Caco-2 (cell line): ENCODE results near the gene SLC6A6. TPM values are rescaled to one million over a fixed set of nuclear protein-coding genes. Genes with fewer than 3 reads are reported as not detected.

Source experiments
- BruUV-seq: library from RNA; stranded (reverse); fragments of 400-500 nt; replicated peaks from 2 replicates; lab custom pipeline; 2021; lab: Mats Ljungman, UMichigan
- CTCF ChIA-PET: fragments of 300-600 bp; sonication (Branson Sonifier 250); formaldehyde crosslinking; loops from one replicate; lab custom pipeline; 2022; ENCODE audit warnings: antibody characterized with exemption; lab: Charles Lee
- POLR2A ChIA-PET: fragments of 300-600 bp; sonication (Branson Sonifier 250); formaldehyde crosslinking; loops from one replicate; lab custom pipeline; 2022; ENCODE audit warnings: antibody characterized with exemption; lab: Charles Lee
- DNase-seq, 2 experiments: peaks; one replicate each; pipeline versions ENCODE4 v3.0.0 to v3.0.0-alpha.2; 2020 to 2022
- H3K27me3 ChIP-seq: replicated peaks from 2 replicates; pipeline ENCODE4 v1.6.0; 2011; ENCODE audit warnings: low read length; ENCODE audit not compliant: control insufficient read depth, insufficient read depth
- H3K36me3 ChIP-seq: 2 replicates; pipeline ENCODE4 v1.5.1; 2011; ENCODE audit warnings: low read length; ENCODE audit not compliant: control insufficient read depth, insufficient read depth
- H3K4me1 ChIP-seq: fragments of 250-450 bp; sonication (Bioruptor Pico); 2 replicates; pipeline ENCODE4 v1.5.1; 2020; ENCODE audit warnings: mild to moderate bottlenecking
- H3K4me3 ChIP-seq: 2 replicates; pipeline ENCODE4 v1.5.1; 2011; ENCODE audit warnings: low read depth, mild to moderate bottlenecking, control low read depth, low read length
- H3K9me3 ChIP-seq: fragments of 250-450 bp; sonication (Bioruptor Pico); 2 replicates; pipeline ENCODE4 v1.5.1; 2020; ENCODE audit warnings: mild to moderate bottlenecking, moderate library complexity
- H3K27ac Mint-ChIP-seq: one replicate; pipeline ENCODE4 v1.8.0; 2022; ENCODE audit warnings: mixed read lengths; ENCODE audit not compliant: unreplicated experiment
- H3K27me3 Mint-ChIP-seq: one replicate; pipeline ENCODE4 v1.8.0; 2022; ENCODE audit warnings: mixed read lengths; ENCODE audit not compliant: insufficient read depth, unreplicated experiment
- H3K36me3 Mint-ChIP-seq: one replicate; pipeline ENCODE4 v1.8.0; 2022; ENCODE audit warnings: mild to moderate bottlenecking, mixed read lengths; ENCODE audit not compliant: insufficient read depth, unreplicated experiment
- H3K4me1 Mint-ChIP-seq: one replicate; pipeline ENCODE4 v1.8.0; 2022; ENCODE audit warnings: low read depth, mixed read lengths; ENCODE audit not compliant: unreplicated experiment
- H3K4me3 Mint-ChIP-seq: one replicate; pipeline ENCODE4 v1.8.0; 2022; ENCODE audit warnings: mild to moderate bottlenecking, moderate library complexity, mixed read lengths; ENCODE audit not compliant: unreplicated experiment
- H3K9me3 Mint-ChIP-seq: one replicate; pipeline ENCODE4 v1.8.0; 2022; ENCODE audit warnings: mixed read lengths; ENCODE audit not compliant: unreplicated experiment
- CTCF ChIP-seq, 2 experiments: fragments of 200-600 bp in 1 of 2; IDR thresholded peaks; 1 replicate in 1 of 2; 2 replicates in 1 of 2; pipeline versions ENCODE4 v1.5.1 to v1.8.0; 2011 to 2022; ENCODE audit warnings: antibody characterized with exemption in 1 of 2, control low read depth in 1 of 2, inconsistent platforms in 1 of 2, low read depth in 1 of 2, low read length in 1 of 2, mild to moderate bottlenecking in 1 of 2, moderate library complexity in 1 of 2; ENCODE audit not compliant: insufficient read depth in 1 of 2, severe bottlenecking in 1 of 2, unreplicated experiment in 1 of 2
- intact Hi-C: fragments of 100-400 bp; cut with micrococcal nuclease; formaldehyde crosslinking; loops from one replicate; pipeline ENCODE4 v1.10.0; 2022; ENCODE audit not compliant: unreplicated experiment
- total RNA-seq: library from RNA; stranded (reverse); gene quantifications from 2 replicates; pipeline ENCODE4 v1.2.3, GENCODE V29; 2022

SLC6A6 gene
- total RNA-seq, 1 experiment from 2014 or later = 49.6 TPM

DNA sequence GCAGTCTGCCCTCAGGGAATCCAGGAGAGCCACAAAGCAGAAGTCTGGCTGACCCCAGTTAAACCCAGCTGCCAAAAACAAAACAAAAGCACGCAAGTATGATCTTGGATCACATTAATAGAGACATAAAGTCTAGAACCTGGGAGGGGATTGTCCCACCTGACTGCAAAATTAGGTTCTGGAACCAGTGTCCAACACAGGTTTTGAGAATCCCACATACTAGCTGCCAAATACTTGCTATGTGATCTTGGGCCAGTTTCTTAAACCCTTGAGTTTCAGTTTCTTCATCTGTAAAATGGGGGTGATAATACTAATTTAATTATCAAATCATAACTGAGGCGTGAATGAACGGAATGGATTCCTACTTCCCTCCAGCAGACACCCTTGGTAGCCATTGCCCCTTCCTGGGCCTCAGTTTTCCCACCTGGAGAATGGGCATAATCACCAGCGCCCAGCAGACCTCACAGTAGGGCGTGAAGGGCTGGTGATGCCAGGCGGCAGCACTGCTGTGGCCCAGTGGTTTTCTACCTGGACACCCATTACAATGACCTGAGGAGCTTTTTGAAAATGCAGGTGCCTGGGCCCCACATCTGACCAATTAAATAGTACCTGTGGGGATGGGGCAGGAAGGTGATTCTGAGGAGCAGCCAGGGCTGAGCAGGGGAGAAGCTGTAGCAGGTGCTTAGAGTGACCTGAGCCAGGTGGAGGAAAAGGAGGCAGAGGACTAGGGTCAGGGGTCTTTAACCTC, 105.5 kb downstream of the SLC6A6 start:
- no peaks in the 10 kb centered on the region for H3K4me1 Mint-ChIP-seq
- intact Hi-C loops = loop anchor here (2.0 to 5.0 kb wide), 3 partner anchors 143 to 414 kb away; partner anchors contain the start of gene CCDC174
- DNase-seq = peak in 1 of 2 experiments; percentile 24
- POLR2A ChIA-PET = no interaction called here
- peaks cover 5% of the 10 kb centered on the region for H3K36me3 Mint-ChIP-seq
- CTCF ChIA-PET = interaction anchor here (0.9 kb wide), 1 partner anchor 413 kb away, joined by 3 read pairs; no protein-coding TSS in a partner anchor
- no peak overlapping the region for H3K27ac Mint-ChIP-seq
- TF ChIP-seq CTCF (IDR thresholded peaks at IDR 0.05; ENCODE audit: insufficient read depth in 1 of 2, low read depth in 1 of 2, low read length in 1 of 2, severe bottlenecking in 1 of 2, unreplicated experiment in 1 of 2) = no peak
- no peaks in the 10 kb centered on the region for H3K9me3 ChIP-seq
- no peaks in the 10 kb centered on the region for H3K4me1 ChIP-seq
- H3K9me3 Mint-ChIP-seq = peaks cover under 1% of the 10 kb centered on the region
- H3K36me3 ChIP-seq = no peaks in the 10 kb centered on the region
- no peak overlapping the region for H3K4me3 Mint-ChIP-seq
- H3K4me3 ChIP-seq = no peak overlapping the region
- no peaks in the 10 kb centered on the region for H3K27me3 Mint-ChIP-seq
- no TSS peak for BruUV-seq
- H3K27me3 ChIP-seq = no peaks in the 10 kb centered on the region; the same call in 1 of the 2 replicates

DNA sequence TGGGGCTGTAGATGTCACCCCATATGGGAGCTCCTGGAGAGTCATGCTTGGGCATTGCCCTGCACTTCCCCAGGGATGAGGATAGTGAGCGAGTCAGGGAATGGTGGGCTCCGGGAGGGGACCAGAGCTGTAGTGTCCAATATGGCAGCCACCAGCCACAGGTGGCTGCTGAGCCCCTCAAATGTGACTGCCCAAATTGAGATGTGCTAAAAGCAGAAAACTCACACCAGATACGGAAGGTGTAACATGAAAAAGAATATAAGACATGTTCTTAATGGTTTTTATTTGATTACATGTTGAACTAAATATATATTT, 106.1 kb downstream of the SLC6A6 start:
- intact Hi-C loops = loop anchor here (2.0 to 5.0 kb wide), 3 partner anchors 142 to 414 kb away; partner anchors contain the start of gene CCDC174
- BruUV-seq = no TSS peak
- no peaks in the 10 kb centered on the region; the same call in 1 of the 2 replicates for H3K27me3 ChIP-seq
- Mint-ChIP-seq H3K4me3 (no peak overlapping the region), H3K4me1 (no peaks in the 10 kb centered on the region), H3K27me3 (no peaks in the 10 kb centered on the region), H3K36me3 (peaks cover 5% of the 10 kb centered on the region), H3K27ac (no peak overlapping the region), H3K9me3 (no peaks in the 10 kb centered on the region)
- H3K4me3 ChIP-seq = no peak overlapping the region
- no peak for TF ChIP-seq CTCF (IDR thresholded peaks at IDR 0.05; ENCODE audit: insufficient read depth in 1 of 2, low read depth in 1 of 2, low read length in 1 of 2, severe bottlenecking in 1 of 2, unreplicated experiment in 1 of 2)
- no peak for DNase-seq
- ChIA-PET CTCF (interaction anchor here (0.9 to 1.3 kb wide), 2 partner anchors 40 to 413 kb away, joined by 3 to 4 read pairs; no protein-coding TSS in a partner anchor), POLR2A (no interaction called here)
- H3K36me3 ChIP-seq = no peaks in the 10 kb centered on the region
- H3K4me1 ChIP-seq = no peaks in the 10 kb centered on the region
- no peaks in the 10 kb centered on the region for H3K9me3 ChIP-seq

GRCh38 chr3:14508966-14509795, 106.8 kb downstream of the SLC6A6 start:
- no peaks in the 10 kb centered on the region for H3K4me1 Mint-ChIP-seq
- peak; percentile 72 to 85 for DNase-seq
- ChIA-PET CTCF (interaction anchor here (0.6 to 1.3 kb wide), 8 partner anchors 13 to 681 kb away, joined by 3 to 8 read pairs (median 3); no protein-coding TSS in a partner anchor), POLR2A (no interaction called here)
- intact Hi-C loops = loop anchor here (1.0 to 5.0 kb wide), 5 partner anchors 39 to 413 kb away; partner anchors contain the start of gene CCDC174
- no TSS peak for BruUV-seq
- H3K27ac Mint-ChIP-seq = no peak overlapping the region
- peak; percentile 91 to 98 for TF ChIP-seq CTCF (IDR thresholded peaks at IDR 0.05; ENCODE audit: insufficient read depth in 1 of 2, low read depth in 1 of 2, low read length in 1 of 2, severe bottlenecking in 1 of 2, unreplicated experiment in 1 of 2)
- no peaks in the 10 kb centered on the region for H3K9me3 Mint-ChIP-seq
- H3K27me3 Mint-ChIP-seq = no peaks in the 10 kb centered on the region
- Histone ChIP-seq H3K4me3 (no peak overlapping the region), H3K36me3 (no peaks in the 10 kb centered on the region), H3K9me3 (no peaks in the 10 kb centered on the region), H3K4me1 (no peaks in the 10 kb centered on the region), H3K27me3 (no peaks in the 10 kb centered on the region; the same call in 1 of the 2 replicates)
- peak overlapping the region; percentile 27 for H3K4me3 Mint-ChIP-seq
- H3K36me3 Mint-ChIP-seq = peaks cover 5% of the 10 kb centered on the region
